ENCODE results near the gene PLCD3.

- no peak for TF ChIP-seq CTCF (IDR thresholded peaks at IDR 0.05)
- no peak for TF ChIP-seq POLR2A (IDR thresholded peaks at IDR 0.05)
Observed at GRCh38 chr17:45070001-45070400, 62.3 kb downstream of the PLCD3 start.

Data from Peyer's patch (tissue), 4 donors.